ENCODE measurements around the gene SURF6. TPM values are rescaled to one million over a fixed set of nuclear protein-coding genes. Genes with fewer than 3 reads are reported as not detected.

Gene SURF6
- total and polyA plus RNA-seq, 2 of the 8 experiments (the other 6 are each of a cell fraction or from before 2014, with no cell fraction given), result 6.1 to 23.7 TPM

DNA sequence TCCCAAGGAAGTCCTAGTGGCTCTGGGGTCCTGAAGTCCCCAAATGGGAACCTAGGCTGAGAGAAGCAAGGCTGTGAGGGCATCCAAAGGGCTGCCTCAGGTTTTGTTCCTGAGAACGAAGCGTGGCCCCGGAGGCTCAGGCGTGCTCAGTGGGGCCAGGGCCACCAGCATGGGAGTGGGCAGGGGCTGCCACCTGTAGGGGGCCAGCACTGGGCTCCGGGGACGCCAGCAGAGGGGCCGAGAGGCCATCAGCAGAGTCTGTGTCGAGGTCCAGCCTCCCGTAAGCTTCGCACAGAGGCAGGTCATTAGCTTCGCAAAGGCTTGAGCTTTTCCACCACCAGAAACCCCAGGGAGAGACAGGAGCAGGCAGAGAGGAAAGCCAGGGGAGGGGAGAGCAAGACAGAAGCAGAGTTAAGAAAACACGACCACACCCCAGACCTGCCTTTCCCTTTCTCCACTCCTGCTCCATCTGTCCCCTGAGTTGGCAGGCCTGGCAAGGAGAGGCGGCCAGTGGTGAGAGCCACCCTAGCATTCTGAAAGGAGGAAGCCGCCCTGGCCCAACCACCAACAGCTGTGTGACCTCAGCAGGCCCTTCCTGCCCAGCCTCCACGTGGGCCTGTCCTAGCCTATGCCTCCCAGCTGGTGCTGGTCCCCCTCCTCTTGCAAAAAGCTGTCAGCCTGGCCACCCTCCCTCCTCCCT, 5.5 kb upstream of the SURF6 start (continued):
- no peak for TF ChIP-seq KDM4A (IDR thresholded peaks at IDR 0.05; ENCODE audit: low read depth, low read length, severe bottlenecking)
- no peak for TF ChIP-seq SIX5 (IDR thresholded peaks at IDR 0.05; ENCODE audit: low read depth, low read length)
- no peak for TF ChIP-seq GABPA (IDR thresholded peaks at IDR 0.05; ENCODE audit: borderline replicate concordance, insufficient read depth, low read length)
- TF ChIP-seq BACH1 (IDR thresholded peaks at IDR 0.05; ENCODE audit: low read length), result no peak
- no peak for TF ChIP-seq HDAC6 (IDR thresholded peaks at IDR 0.05; ENCODE audit: low read depth, low read length)
- TF ChIP-seq ATF3 (IDR thresholded peaks at IDR 0.05; ENCODE audit: insufficient read depth, low read depth, low read length), result no peak
- no peak for TF ChIP-seq GTF2F1 (IDR thresholded peaks at IDR 0.05; ENCODE audit: borderline replicate concordance, low read depth, low read length)
